SK-N-SH treated with all-trans-retinoic acid at 6 μM for 48 hours (cell line): ENCODE data around the gene LRRC73.

Experiments used
- ESRRG ChIP-seq: fragments of 250-450 bp; sonication (Bioruptor Pico); IDR thresholded peaks from 2 replicates; pipeline ENCODE4 v1.6.1; 2021; ENCODE audit warnings: mild to moderate bottlenecking
- ISL1 ChIP-seq: fragments of 250-450 bp; sonication (Bioruptor Pico); IDR thresholded peaks from 2 replicates; pipeline ENCODE4 v2.1.2; 2022; ENCODE audit warnings: mild to moderate bottlenecking, moderate library complexity
- RARB ChIP-seq: fragments of 250-450 bp; sonication (Bioruptor Pico); IDR thresholded peaks from 2 replicates; pipeline ENCODE4 v1.8.0; 2021; ENCODE audit warnings: mild to moderate bottlenecking, moderate library complexity
- TCF4 ChIP-seq: fragments of 250-450 bp; sonication (Bioruptor Pico); IDR thresholded peaks from 2 replicates; pipeline ENCODE4 v1.8.0; 2021; ENCODE audit warnings: mild to moderate bottlenecking, moderate library complexity, borderline replicate concordance
- ZC3H10 ChIP-seq: fragments of 250-450 bp; sonication (Bioruptor Pico); IDR thresholded peaks from 2 replicates; pipeline ENCODE4 v1.5.1; 2021; ENCODE audit warnings: mild to moderate bottlenecking, moderate library complexity
- ZFP30 ChIP-seq: fragments of 450-650 bp; formaldehyde crosslinking; IDR thresholded peaks from 2 replicates; pipeline ENCODE4 v1.5.0; 2022; ENCODE audit warnings: mild to moderate bottlenecking, moderate library complexity
- ZNF565 ChIP-seq: fragments of 450-650 bp; formaldehyde crosslinking; conservative IDR thresholded peaks from 2 replicates; pipeline ENCODE4 v1.5.0; 2020; ENCODE audit warnings: low read depth, mild to moderate bottlenecking, moderate library complexity
- ZNF70 ChIP-seq: fragments of 450-650 bp; formaldehyde crosslinking; IDR thresholded peaks from 2 replicates; pipeline ENCODE4 v1.5.0; 2020; ENCODE audit warnings: mild to moderate bottlenecking, moderate library complexity
- TF ChIP-seq, protein P1 (sequence below): fragments of 250-450 bp; sonication (Bioruptor Pico); IDR thresholded peaks from 2 replicates; pipeline ENCODE4 v1.8.0; 2020; ENCODE audit warnings: mild to moderate bottlenecking, moderate library complexity, borderline replicate concordance
- TF ChIP-seq, protein P2 (sequence below): fragments of 250-450 bp; sonication (Bioruptor Pico); IDR thresholded peaks from 2 replicates; pipeline ENCODE4 v1.5.1; 2020; ENCODE audit warnings: low read depth, mild to moderate bottlenecking, moderate library complexity

DNA sequence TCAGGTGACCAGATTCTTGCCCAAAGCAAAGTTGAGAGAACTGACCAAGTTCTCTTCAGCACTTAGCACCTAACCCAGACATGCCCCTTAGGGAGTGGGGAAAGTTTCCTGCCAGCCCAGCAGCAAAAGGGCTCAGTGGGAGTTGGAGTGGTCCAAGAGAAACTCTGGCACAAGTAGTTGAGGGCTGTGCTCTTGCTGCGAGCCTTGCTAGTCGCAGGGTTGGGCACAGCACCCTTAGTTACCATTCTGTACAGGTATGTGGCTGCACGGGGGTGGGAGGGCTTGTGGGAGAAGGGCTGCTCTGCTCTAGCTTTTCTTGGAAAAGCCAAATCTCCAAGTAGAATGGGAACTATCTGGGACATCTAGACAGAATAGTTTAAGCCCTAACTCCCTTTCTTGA lies 13.1 kb upstream of the LRRC73 start:
- TF ChIP-seq, protein P1, sequence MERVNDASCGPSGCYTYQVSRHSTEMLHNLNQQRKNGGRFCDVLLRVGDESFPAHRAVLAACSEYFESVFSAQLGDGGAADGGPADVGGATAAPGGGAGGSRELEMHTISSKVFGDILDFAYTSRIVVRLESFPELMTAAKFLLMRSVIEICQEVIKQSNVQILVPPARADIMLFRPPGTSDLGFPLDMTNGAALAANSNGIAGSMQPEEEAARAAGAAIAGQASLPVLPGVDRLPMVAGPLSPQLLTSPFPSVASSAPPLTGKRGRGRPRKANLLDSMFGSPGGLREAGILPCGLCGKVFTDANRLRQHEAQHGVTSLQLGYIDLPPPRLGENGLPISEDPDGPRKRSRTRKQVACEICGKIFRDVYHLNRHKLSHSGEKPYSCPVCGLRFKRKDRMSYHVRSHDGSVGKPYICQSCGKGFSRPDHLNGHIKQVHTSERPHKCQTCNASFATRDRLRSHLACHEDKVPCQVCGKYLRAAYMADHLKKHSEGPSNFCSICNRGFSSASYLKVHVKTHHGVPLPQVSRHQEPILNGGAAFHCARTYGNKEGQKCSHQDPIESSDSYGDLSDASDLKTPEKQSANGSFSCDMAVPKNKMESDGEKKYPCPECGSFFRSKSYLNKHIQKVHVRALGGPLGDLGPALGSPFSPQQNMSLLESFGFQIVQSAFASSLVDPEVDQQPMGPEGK (CRISPR knock-in tag), result no peak
- TF ChIP-seq ZNF565 (no peak), ESRRG (CRISPR knock-in tag) (no peak), ZNF70 (CRISPR knock-in tag) (no peak), ZFP30 (CRISPR knock-in tag) (no peak), ISL1 (CRISPR knock-in tag) (no peak), RARB (CRISPR knock-in tag) (no peak), TCF4 (no peak), ZC3H10 (no peak)
- TF ChIP-seq, protein P2, sequence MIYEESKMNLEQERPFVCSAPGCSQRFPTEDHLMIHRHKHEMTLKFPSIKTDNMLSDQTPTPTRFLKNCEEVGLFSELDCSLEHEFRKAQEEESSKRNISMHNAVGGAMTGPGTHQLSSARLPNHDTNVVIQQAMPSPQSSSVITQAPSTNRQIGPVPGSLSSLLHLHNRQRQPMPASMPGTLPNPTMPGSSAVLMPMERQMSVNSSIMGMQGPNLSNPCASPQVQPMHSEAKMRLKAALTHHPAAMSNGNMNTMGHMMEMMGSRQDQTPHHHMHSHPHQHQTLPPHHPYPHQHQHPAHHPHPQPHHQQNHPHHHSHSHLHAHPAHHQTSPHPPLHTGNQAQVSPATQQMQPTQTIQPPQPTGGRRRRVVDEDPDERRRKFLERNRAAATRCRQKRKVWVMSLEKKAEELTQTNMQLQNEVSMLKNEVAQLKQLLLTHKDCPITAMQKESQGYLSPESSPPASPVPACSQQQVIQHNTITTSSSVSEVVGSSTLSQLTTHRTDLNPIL (CRISPR knock-in tag), result no peak
